OCI-LY7 (cell line): ENCODE data around the gene CACNB3. TPM values are rescaled to one million over a fixed set of nuclear protein-coding genes. Genes with fewer than 3 reads are reported as not detected.
A peak's percentile ranks its signal among the peaks of the same experiment; 100 is the strongest.

Experiments used
- BruUV-seq: library from RNA; stranded (reverse); fragments of 400-500 nt; replicated peaks from 2 replicates; lab custom pipeline; 2021; lab: Mats Ljungman, UMichigan
- CTCF ChIA-PET: fragments of 300-600 bp; sonication (Branson Sonifier 250); formaldehyde crosslinking; loops from one replicate; lab custom pipeline; 2022; ENCODE audit warnings: antibody characterized with exemption; ENCODE audit not compliant: unreplicated experiment; lab: Charles Lee
- POLR2A ChIA-PET: fragments of 300-600 bp; sonication (Branson Sonifier 250); formaldehyde crosslinking; loops from one replicate; lab custom pipeline; 2022; ENCODE audit warnings: antibody characterized with exemption; lab: Charles Lee
- DNase-seq: peaks from one replicate; pipeline ENCODE4 v3.0.0-alpha.2; 2015; ENCODE audit warnings: low spot score
- H2AFZ ChIP-seq: fragments of 200-600 bp; sonication (generic), shearing (Covaris generic); 2 replicates; pipeline ENCODE4 v1.6.1; 2014; ENCODE audit warnings: mild to moderate bottlenecking, antibody characterized with exemption, low read length, moderate library complexity
- H3K27ac ChIP-seq: fragments of 200-600 bp; sonication (generic); 2 replicates; pipeline ENCODE4 v1.5.1; 2014; ENCODE audit warnings: mixed run types, low read depth, mild to moderate bottlenecking, moderate library complexity, low read length, inconsistent platforms; ENCODE audit not compliant: poor library complexity, severe bottlenecking
- H3K36me3 ChIP-seq: fragments of 200-600 bp; sonication (generic); 2 replicates; pipeline ENCODE4 v1.6.1; 2014; ENCODE audit warnings: mild to moderate bottlenecking, antibody characterized with exemption, low read length, moderate library complexity, mixed read lengths; ENCODE audit not compliant: insufficient read depth
- H3K4me1 ChIP-seq: fragments of 200-600 bp; sonication (generic); 2 replicates; pipeline ENCODE4 v1.5.1; 2014; ENCODE audit warnings: mild to moderate bottlenecking, low read length; ENCODE audit not compliant: insufficient read depth, poor library complexity, severe bottlenecking
- H3K4me2 ChIP-seq: fragments of 200-600 bp; sonication (generic); 2 replicates; pipeline ENCODE4 v1.6.1; 2014; ENCODE audit warnings: mild to moderate bottlenecking, low read length
- H3K4me3 ChIP-seq: fragments of 200-600 bp; sonication (generic); 2 replicates; pipeline ENCODE4 v1.5.1; 2014; ENCODE audit warnings: mild to moderate bottlenecking, low read depth, low read length; ENCODE audit not compliant: poor library complexity, severe bottlenecking
- H3K79me2 ChIP-seq: fragments of 200-600 bp; sonication (generic); 2 replicates; pipeline ENCODE4 v1.6.1; 2016; ENCODE audit warnings: low read depth, mild to moderate bottlenecking, low read length, moderate library complexity, mixed read lengths; ENCODE audit not compliant: insufficient read depth
- H3K9me2 ChIP-seq: fragments of 200-600 bp; sonication (generic); 2 replicates; pipeline ENCODE4 v1.6.1; 2016; ENCODE audit warnings: mild to moderate bottlenecking, low read length, mixed read lengths; ENCODE audit not compliant: insufficient read depth
- H3K9me3 ChIP-seq: fragments of 200-600 bp; sonication (generic); 2 replicates; pipeline ENCODE4 v1.6.1; 2014; ENCODE audit warnings: mild to moderate bottlenecking, mixed run types, low read length, mixed read lengths
- H4K20me1 ChIP-seq: fragments of 200-600 bp; sonication (generic); 2 replicates; pipeline ENCODE4 v1.6.1; 2014; ENCODE audit warnings: mild to moderate bottlenecking, antibody characterized with exemption, low read length, moderate library complexity, mixed read lengths; ENCODE audit not compliant: insufficient read depth
- EZH2phosphoT487 ChIP-seq: fragments of 200-600 bp; sonication (generic); IDR thresholded peaks from 2 replicates; pipeline ENCODE4 v1.6.1; 2018; ENCODE audit warnings: low read depth, borderline replicate concordance, mild to moderate bottlenecking, mixed run types, antibody characterized with exemption, low read length, moderate library complexity, mixed read lengths
- intact Hi-C: fragments of 100-400 bp; cut with micrococcal nuclease; formaldehyde crosslinking; loops from one replicate; pipeline ENCODE4 v1.10.0; 2022; ENCODE audit not compliant: unreplicated experiment
- total RNA-seq, 2 experiments: library from RNA; depleted of rRNA in 1 of 2; stranded (reverse); fragments of >200 nt in 1 of 2; shearing (Covaris generic) in 1 of 2; gene quantifications; 2 replicates each; pipeline ENCODE4 v1.2.3, GENCODE V29; 2014 to 2022
- TF ChIP-seq, protein P1 (sequence below): fragments of 200-600 bp; sonication (generic); conservative IDR thresholded peaks from 2 replicates; pipeline ENCODE4 v1.5.1; 2014; ENCODE audit warnings: mild to moderate bottlenecking, antibody characterized with exemption, low read length, moderate library complexity, mixed read lengths

CACNB3 gene
- total RNA-seq, 2 experiments from 2014 or later = 5.6 to 20.6 TPM

DNA sequence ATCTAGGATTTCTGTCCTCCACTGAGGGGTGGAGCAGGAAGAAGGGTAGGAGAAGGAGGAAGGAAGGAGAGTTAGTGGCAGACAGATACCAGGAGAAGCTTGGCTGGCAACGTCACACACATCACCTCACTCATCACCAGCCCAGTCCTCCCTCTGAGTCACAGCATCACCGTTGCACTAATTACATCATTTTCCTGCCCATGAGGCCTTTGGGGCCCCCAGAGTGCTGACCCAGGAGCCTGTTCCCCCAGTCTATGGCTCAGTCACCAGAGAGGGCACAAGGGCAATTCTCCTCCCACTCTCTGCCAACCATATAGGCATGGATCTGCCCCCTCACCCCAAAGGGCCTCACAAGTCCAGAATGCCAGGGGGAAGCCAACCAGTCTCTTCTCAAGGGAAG is 42.8 kb downstream of the CACNB3 start:
- Histone ChIP-seq H4K20me1 (0 out of 2 replicates have a peak, but pooled peaks cover 14% of the 10 kb centered on the region), H3K9me3 (no peaks in the 10 kb centered on the region), H3K9me2 (no peaks in the 10 kb centered on the region), H3K79me2 (no peaks in the 10 kb centered on the region), H3K4me3 (no peak overlapping the region), H3K27ac (peak overlapping the region; percentile 1), H2AFZ (no peak overlapping the region), H3K4me1 (peaks cover 58% of the 10 kb centered on the region), H3K4me2 (peak overlapping the region; percentile 7; the same call in 1 of the 2 replicates), H3K36me3 (peaks cover 38% of the 10 kb centered on the region)
- ChIA-PET POLR2A (no interaction called here), CTCF (no interaction called here)
- no TSS peak for BruUV-seq
- no peak for DNase-seq
- intact Hi-C loops = no loop called here
- TF ChIP-seq, protein P1, sequence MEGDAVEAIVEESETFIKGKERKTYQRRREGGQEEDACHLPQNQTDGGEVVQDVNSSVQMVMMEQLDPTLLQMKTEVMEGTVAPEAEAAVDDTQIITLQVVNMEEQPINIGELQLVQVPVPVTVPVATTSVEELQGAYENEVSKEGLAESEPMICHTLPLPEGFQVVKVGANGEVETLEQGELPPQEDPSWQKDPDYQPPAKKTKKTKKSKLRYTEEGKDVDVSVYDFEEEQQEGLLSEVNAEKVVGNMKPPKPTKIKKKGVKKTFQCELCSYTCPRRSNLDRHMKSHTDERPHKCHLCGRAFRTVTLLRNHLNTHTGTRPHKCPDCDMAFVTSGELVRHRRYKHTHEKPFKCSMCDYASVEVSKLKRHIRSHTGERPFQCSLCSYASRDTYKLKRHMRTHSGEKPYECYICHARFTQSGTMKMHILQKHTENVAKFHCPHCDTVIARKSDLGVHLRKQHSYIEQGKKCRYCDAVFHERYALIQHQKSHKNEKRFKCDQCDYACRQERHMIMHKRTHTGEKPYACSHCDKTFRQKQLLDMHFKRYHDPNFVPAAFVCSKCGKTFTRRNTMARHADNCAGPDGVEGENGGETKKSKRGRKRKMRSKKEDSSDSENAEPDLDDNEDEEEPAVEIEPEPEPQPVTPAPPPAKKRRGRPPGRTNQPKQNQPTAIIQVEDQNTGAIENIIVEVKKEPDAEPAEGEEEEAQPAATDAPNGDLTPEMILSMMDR = no peak
- no peak for TF ChIP-seq EZH2phosphoT487

DNA sequence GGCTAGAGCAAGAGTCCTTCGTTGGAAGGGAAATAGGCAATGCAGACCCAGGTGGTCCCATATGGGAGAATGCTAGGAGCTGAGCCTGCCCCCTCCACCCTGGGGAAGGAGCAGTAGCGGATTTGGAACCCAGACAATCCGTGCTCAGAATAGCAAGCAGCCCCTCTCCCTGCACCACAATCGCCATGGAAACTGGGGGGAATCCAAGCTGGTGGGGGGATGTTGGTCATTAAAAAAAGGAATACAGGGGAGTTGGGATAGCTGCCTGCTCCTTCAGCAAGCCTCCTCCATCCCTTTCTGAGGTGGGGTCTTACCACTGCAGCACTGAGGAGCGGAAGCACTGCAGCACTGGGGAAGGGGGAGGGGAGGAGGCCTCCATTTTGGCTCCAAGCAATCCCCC is 44.5 kb downstream of the CACNB3 start:
- TF ChIP-seq, protein P1 = no peak
- TF ChIP-seq EZH2phosphoT487 = no peak
- peaks cover 46% of the 10 kb centered on the region for H3K4me1 ChIP-seq
- no peaks in the 10 kb centered on the region for H3K9me3 ChIP-seq
- no TSS peak for BruUV-seq
- DNase-seq = no peak
- H3K79me2 ChIP-seq = no peaks in the 10 kb centered on the region
- no peak overlapping the region for H3K4me3 ChIP-seq
- CTCF ChIA-PET = no interaction called here
- H3K9me2 ChIP-seq = no peaks in the 10 kb centered on the region
- peaks cover 30% of the 10 kb centered on the region for H3K36me3 ChIP-seq
- H3K4me2 ChIP-seq = no peak overlapping the region
- H2AFZ ChIP-seq = no peak overlapping the region
- intact Hi-C loops = no loop called here
- POLR2A ChIA-PET = interaction anchor here (0.5 to 1.0 kb wide), 2 partner anchors 9 to 21 kb away, joined by 3 to 4 read pairs; no protein-coding TSS in a partner anchor
- H3K27ac ChIP-seq = no peak overlapping the region
- H4K20me1 ChIP-seq = 0 out of 2 replicates have a peak, but pooled peaks cover 14% of the 10 kb centered on the region

DNA sequence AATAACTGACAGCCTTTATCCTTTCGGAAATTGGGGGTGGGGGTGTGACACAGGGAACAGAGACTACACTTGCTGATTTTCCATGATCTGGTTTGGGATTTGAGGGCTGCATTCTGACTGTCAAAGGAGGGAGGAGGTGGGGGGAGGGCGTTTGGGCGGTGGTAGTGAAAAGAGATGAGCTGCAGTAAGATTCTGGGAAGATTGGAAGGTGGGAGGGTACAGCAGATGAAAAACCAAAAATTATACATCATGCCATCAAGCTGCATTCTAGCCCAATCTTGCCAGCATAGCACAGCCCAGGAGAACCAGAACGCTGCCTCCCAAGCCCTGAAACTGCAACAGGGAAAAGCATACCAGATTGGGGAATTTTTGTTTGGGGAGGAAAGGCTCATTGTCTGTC is 45.0 kb downstream of the CACNB3 start:
- Histone ChIP-seq H3K36me3 (peaks cover 25% of the 10 kb centered on the region), H3K9me3 (no peaks in the 10 kb centered on the region), H3K4me1 (peaks cover 41% of the 10 kb centered on the region), H2AFZ (no peak overlapping the region), H3K27ac (no peak overlapping the region), H3K9me2 (no peaks in the 10 kb centered on the region), H3K79me2 (no peaks in the 10 kb centered on the region), H4K20me1 (0 out of 2 replicates have a peak, but pooled peaks cover 14% of the 10 kb centered on the region), H3K4me3 (peak overlapping the region; percentile 86), H3K4me2 (peak overlapping the region; percentile 93)
- TF ChIP-seq, protein P1 = no peak
- no peak for TF ChIP-seq EZH2phosphoT487
- no TSS peak for BruUV-seq
- DNase-seq = no peak
- intact Hi-C loops = no loop called here
- CTCF ChIA-PET = no interaction called here
- POLR2A ChIA-PET = interaction anchor here (0.5 to 1.0 kb wide), 2 partner anchors 10 to 21 kb away, joined by 3 to 4 read pairs; no protein-coding TSS in a partner anchor
